HCT116 (cell line): Measurements from ENCODE around the gene TPD52L2. TPM values are rescaled to one million over a fixed set of nuclear protein-coding genes. Genes with fewer than 3 reads are reported as not detected.

Experiments used
- ATAC-seq: fragments of 200-7000 bp; cut with Tn5 transposase; 2 replicates; pipeline ENCODE4 v1.9.1; 2020; ENCODE audit warnings: mild to moderate bottlenecking, moderate library complexity
- BruUV-seq: library from RNA; stranded (reverse); fragments of 400-500 nt; replicated peaks from 2 replicates; lab custom pipeline; 2021; lab: Mats Ljungman, UMichigan
- CTCF ChIA-PET: fragments of 300-600 bp; sonication (Branson Sonifier 250); formaldehyde crosslinking; loops from one replicate; lab custom pipeline; 2021; ENCODE audit warnings: antibody characterized with exemption; lab: Charles Lee
- POLR2A ChIA-PET: fragments of 300-600, 350-600 bp; sonication (Branson Sonifier 250); formaldehyde crosslinking; loops from one replicate; lab custom pipeline; 2021; ENCODE audit warnings: antibody characterized with exemption; lab: Charles Lee
- RAD21 ChIA-PET, 2 experiments: fragments of 300-600 bp; sonication (Branson Sonifier 250); formaldehyde crosslinking; loops; one replicate each; lab custom pipeline; 2023; ENCODE audit warnings: low total read pairs in 2 of 2; ENCODE audit not compliant: uncharacterized antibody in 2 of 2, unreplicated experiment in 2 of 2, low non-redundant PET in 1 of 2; lab: Charles Lee
- DNase-seq: peaks from one replicate; pipeline ENCODE4 v3.0.0-alpha.2; 2010; ENCODE audit warnings: low read depth, low spot score
- H2AFZ ChIP-seq: fragments of 200-600 bp; shearing (Covaris generic), sonication (generic); 2 replicates; pipeline ENCODE4 v1.6.1; 2017; ENCODE audit warnings: low read depth, mixed run types, mixed read lengths, antibody characterized with exemption, low read length; ENCODE audit not compliant: poor library complexity, severe bottlenecking
- H3K27ac ChIP-seq: 2 replicates; pipeline ENCODE4 v1.5.1; 2012; ENCODE audit warnings: low read depth, low read length
- H3K27me3 ChIP-seq: fragments of 200-600 bp; sonication (generic); 2 replicates; pipeline ENCODE4 v1.6.1; 2016; ENCODE audit warnings: mixed run types, low read length, mixed read lengths; ENCODE audit not compliant: insufficient read depth
- H3K36me3 ChIP-seq, 2 experiments: fragments of 200-500 bp in 1 of 2; fragments of 200-600 bp in 1 of 2; sonication (Bioruptor generic) in 1 of 2; sonication (generic) in 1 of 2; 2 replicates each; pipeline versions ENCODE4 v1.5.1 to v1.6.1; 2014 to 2016; ENCODE audit warnings: low read length in 2 of 2, inconsistent platforms in 1 of 2, mixed read lengths in 1 of 2, mixed run types in 1 of 2; ENCODE audit not compliant: insufficient read depth in 2 of 2, control insufficient read depth in 1 of 2
- H3K4me1 ChIP-seq, 2 experiments: fragments of 200-600 bp in 1 of 2; sonication (generic) in 1 of 2; 2 replicates each; pipeline versions ENCODE4 v1.5.1 to v1.6.1; 2012 to 2017; ENCODE audit warnings: low read length in 2 of 2, inconsistent platforms in 1 of 2, mild to moderate bottlenecking in 1 of 2, mixed read lengths in 1 of 2, mixed run types in 1 of 2, moderate library complexity in 1 of 2; ENCODE audit not compliant: insufficient read depth in 2 of 2, control insufficient read depth in 1 of 2
- H3K4me2 ChIP-seq: fragments of 200-600 bp; sonication (generic); 2 replicates; pipeline ENCODE4 v1.6.1; 2017; ENCODE audit warnings: mixed run types, low read length, mixed read lengths
- H3K4me3 ChIP-seq, 2 experiments: fragments of 200-600 bp in 1 of 2; sonication (generic) in 1 of 2; replicated peaks in 1 of 2; 2 replicates each; pipeline ENCODE4 v1.5.1; 2011 to 2016; ENCODE audit warnings: low read length in 2 of 2, control low read depth in 1 of 2, low read depth in 1 of 2, mild to moderate bottlenecking in 1 of 2, mixed read lengths in 1 of 2, mixed run types in 1 of 2
- H3K79me2 ChIP-seq: fragments of 200-600 bp; sonication (generic); 2 replicates; pipeline ENCODE4 v1.6.1; 2017; ENCODE audit warnings: mild to moderate bottlenecking, mixed run types, low read length, moderate library complexity, mixed read lengths; ENCODE audit not compliant: insufficient read depth
- H3K9ac ChIP-seq: fragments of 200-600 bp; sonication (generic); 2 replicates; pipeline ENCODE4 v1.6.1; 2016; ENCODE audit warnings: low read length, mixed read lengths
- H3K9me2 ChIP-seq: fragments of 200-600 bp; sonication (generic), shearing (Covaris generic); 2 replicates; pipeline ENCODE4 v1.6.1; 2017; ENCODE audit warnings: mixed run types, mild to moderate bottlenecking, moderate library complexity; ENCODE audit not compliant: insufficient read depth
- H3K9me3 ChIP-seq, 2 experiments: fragments of 200-500 bp in 1 of 2; fragments of 200-600 bp in 1 of 2; sonication (Bioruptor generic) in 1 of 2; sonication (generic) in 1 of 2; 2 replicates each; pipeline ENCODE4 v1.6.1; 2014 to 2017; ENCODE audit warnings: low read length in 2 of 2, mixed read lengths in 2 of 2, inconsistent platforms in 1 of 2, low read depth in 1 of 2, mild to moderate bottlenecking in 1 of 2, mixed run types in 1 of 2, moderate library complexity in 1 of 2; ENCODE audit not compliant: control insufficient read depth in 1 of 2, insufficient read depth in 1 of 2
- H4K20me1 ChIP-seq: fragments of 200-600 bp; sonication (generic), shearing (Covaris generic); 2 replicates; pipeline ENCODE4 v1.6.1; 2017; ENCODE audit warnings: mixed run types, mild to moderate bottlenecking, moderate library complexity; ENCODE audit not compliant: insufficient read depth
- CEBPB ChIP-seq: IDR thresholded peaks from 2 replicates; pipeline ENCODE4 v1.6.1; 2012; ENCODE audit warnings: low read depth
- EGR1 ChIP-seq: IDR thresholded peaks from 2 replicates; pipeline ENCODE4 v1.6.1; 2012; ENCODE audit warnings: low read depth
- ELF1 ChIP-seq: IDR thresholded peaks from 2 replicates; pipeline ENCODE4 v1.6.1; 2012; ENCODE audit warnings: low read depth, borderline replicate concordance
- EZH2phosphoT487 ChIP-seq: fragments of 200-600 bp; IDR thresholded peaks from 2 replicates; pipeline ENCODE4 v1.6.1; 2018; ENCODE audit warnings: antibody characterized with exemption, borderline replicate concordance
- FOSL1 ChIP-seq: IDR thresholded peaks from 2 replicates; pipeline ENCODE4 v1.6.1; 2012; ENCODE audit warnings: low read depth
- JUND ChIP-seq: IDR thresholded peaks from 2 replicates; pipeline ENCODE4 v1.6.1; 2012
- SP1 ChIP-seq: IDR thresholded peaks from 2 replicates; pipeline ENCODE4 v1.6.1; 2012; ENCODE audit warnings: low read depth
- SRF ChIP-seq: IDR thresholded peaks from 2 replicates; pipeline ENCODE4 v1.6.1; 2012; ENCODE audit warnings: low read depth
- YY1 ChIP-seq: IDR thresholded peaks from 2 replicates; pipeline ENCODE4 v1.6.1; 2011; ENCODE audit warnings: low read length, low read depth, moderate library complexity, mild to moderate bottlenecking; ENCODE audit not compliant: insufficient replicate concordance; ENCODE audit errors: extremely low read depth
- ZFX ChIP-seq: fragments of 450-650 bp; IDR thresholded peaks from 2 replicates; pipeline ENCODE4 v1.6.1; 2017
- intact Hi-C: fragments of 100-400 bp; cut with micrococcal nuclease; formaldehyde crosslinking; loops from 2 replicates; pipeline ENCODE4 v1.10.0; 2022
- total RNA-seq: library from RNA; stranded (reverse); gene quantifications from one replicate; pipeline ENCODE4 v1.2.1, GENCODE V29; 2021; ENCODE audit not compliant: unreplicated experiment
- TF ChIP-seq, protein P1 (sequence below), 3 experiments: fragments of 200-600 bp in 1 of 3; sonication (generic) in 1 of 3; IDR thresholded peaks in 2 of 3; conservative IDR thresholded peaks in 1 of 3; 2 replicates each; pipeline ENCODE4 v1.5.1; 2012 to 2017; ENCODE audit warnings: low read depth in 2 of 3, low read length in 2 of 3, antibody characterized with exemption in 1 of 3, borderline replicate concordance in 1 of 3, control low read depth in 1 of 3, mild to moderate bottlenecking in 1 of 3, mixed read lengths in 1 of 3, mixed run types in 1 of 3, moderate library complexity in 1 of 3; ENCODE audit not compliant: insufficient read depth in 1 of 3
- TF ChIP-seq, protein P2 (sequence below): IDR thresholded peaks from 2 replicates; pipeline ENCODE4 v1.6.1; 2011; ENCODE audit warnings: mild to moderate bottlenecking, low read length, moderate library complexity; ENCODE audit not compliant: insufficient replicate concordance; ENCODE audit errors: extremely low read depth

TPD52L2 gene
- total RNA-seq, 1 experiment from 2014 or later = 149 TPM

DNA sequence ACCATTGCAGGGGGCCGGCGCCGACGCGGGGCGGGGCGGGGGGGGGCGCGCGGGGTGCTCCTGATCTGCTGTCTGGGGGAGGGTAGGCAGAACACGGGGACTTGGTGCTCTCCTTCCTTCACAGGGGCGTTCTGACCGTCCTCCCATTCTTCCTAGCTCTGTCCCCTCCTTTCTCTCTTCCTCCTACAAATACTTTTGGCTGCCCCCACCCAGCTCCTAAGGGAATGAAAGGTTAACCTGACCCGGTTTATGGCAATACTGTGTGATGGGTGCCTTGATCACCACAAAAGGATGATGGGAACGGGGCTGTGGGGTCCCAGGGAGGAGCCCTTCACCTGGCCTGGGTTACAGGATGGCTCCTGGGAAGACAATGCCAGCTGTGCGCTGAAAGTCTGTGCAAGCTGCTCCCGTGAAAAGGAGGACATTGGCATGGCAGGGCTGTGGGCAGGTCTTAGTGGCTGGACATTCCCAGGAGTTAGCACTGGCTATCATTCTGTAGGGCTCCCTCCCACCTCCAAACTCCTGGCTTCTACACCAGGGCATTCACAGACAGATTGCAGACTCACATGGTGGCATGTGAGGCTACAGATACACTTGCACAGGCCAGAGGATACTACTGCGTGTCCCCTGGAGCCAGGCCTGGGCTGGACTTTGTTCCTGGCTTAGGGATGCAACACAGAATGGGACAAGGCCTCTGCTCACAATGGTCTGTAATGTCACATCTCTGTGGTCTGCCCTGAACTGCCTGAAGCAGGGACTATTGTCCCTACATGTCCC lies 1.9 kb upstream of the TPD52L2 start:
- H3K4me1 ChIP-seq = peaks cover 19 to 33% of the 10 kb centered on the region in 2 experiments
- TF ChIP-seq, protein P1, sequence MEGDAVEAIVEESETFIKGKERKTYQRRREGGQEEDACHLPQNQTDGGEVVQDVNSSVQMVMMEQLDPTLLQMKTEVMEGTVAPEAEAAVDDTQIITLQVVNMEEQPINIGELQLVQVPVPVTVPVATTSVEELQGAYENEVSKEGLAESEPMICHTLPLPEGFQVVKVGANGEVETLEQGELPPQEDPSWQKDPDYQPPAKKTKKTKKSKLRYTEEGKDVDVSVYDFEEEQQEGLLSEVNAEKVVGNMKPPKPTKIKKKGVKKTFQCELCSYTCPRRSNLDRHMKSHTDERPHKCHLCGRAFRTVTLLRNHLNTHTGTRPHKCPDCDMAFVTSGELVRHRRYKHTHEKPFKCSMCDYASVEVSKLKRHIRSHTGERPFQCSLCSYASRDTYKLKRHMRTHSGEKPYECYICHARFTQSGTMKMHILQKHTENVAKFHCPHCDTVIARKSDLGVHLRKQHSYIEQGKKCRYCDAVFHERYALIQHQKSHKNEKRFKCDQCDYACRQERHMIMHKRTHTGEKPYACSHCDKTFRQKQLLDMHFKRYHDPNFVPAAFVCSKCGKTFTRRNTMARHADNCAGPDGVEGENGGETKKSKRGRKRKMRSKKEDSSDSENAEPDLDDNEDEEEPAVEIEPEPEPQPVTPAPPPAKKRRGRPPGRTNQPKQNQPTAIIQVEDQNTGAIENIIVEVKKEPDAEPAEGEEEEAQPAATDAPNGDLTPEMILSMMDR (IDR thresholded peaks at IDR 0.05 in 2 of 3, conservative IDR thresholded peaks at IDR 0.05 in 1 of 3; ENCODE audit: borderline replicate concordance in 1 of 3, insufficient read depth in 1 of 3, low read depth in 2 of 3, low read length in 2 of 3) = no peak
- TF ChIP-seq, protein P2, sequence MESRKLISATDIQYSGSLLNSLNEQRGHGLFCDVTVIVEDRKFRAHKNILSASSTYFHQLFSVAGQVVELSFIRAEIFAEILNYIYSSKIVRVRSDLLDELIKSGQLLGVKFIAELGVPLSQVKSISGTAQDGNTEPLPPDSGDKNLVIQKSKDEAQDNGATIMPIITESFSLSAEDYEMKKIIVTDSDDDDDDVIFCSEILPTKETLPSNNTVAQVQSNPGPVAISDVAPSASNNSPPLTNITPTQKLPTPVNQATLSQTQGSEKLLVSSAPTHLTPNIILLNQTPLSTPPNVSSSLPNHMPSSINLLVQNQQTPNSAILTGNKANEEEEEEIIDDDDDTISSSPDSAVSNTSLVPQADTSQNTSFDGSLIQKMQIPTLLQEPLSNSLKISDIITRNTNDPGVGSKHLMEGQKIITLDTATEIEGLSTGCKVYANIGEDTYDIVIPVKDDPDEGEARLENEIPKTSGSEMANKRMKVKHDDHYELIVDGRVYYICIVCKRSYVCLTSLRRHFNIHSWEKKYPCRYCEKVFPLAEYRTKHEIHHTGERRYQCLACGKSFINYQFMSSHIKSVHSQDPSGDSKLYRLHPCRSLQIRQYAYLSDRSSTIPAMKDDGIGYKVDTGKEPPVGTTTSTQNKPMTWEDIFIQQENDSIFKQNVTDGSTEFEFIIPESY = no peak
- TF ChIP-seq SP1 (no peak), ZFX (no peak), CEBPB (no peak), FOSL1 (no peak), YY1 (no peak), SRF (no peak), ELF1 (no peak), EZH2phosphoT487 (no peak), JUND (no peak), EGR1 (no peak)
- TF ChIP-seq, all 23 proteins: peak for 0
- ChIA-PET CTCF (interaction anchor here (0.8 kb wide), 1 partner anchor 221 kb away, joined by 3 read pairs; no protein-coding TSS in a partner anchor), POLR2A (interaction anchor here (0.7 kb wide), 2 partner anchors 11 to 205 kb away, joined by 3 to 4 read pairs; partner anchors contain the start of gene RTEL1), RAD21 (interaction anchor here (1.0 to 1.1 kb wide), 2 partner anchors 325 to 326 kb away, joined by 3 to 8 read pairs; partner anchors contain the start of gene PTK6 (in 1 of the 2))
- Histone ChIP-seq H3K79me2 (peaks cover 43% of the 10 kb centered on the region), H3K27ac (peak overlapping the region; percentile 93), H3K9ac (peak overlapping the region; percentile 100), H4K20me1 (no peaks in the 10 kb centered on the region), H3K27me3 (no peaks in the 10 kb centered on the region), H3K36me3 (peaks cover 0 to 15% of the 10 kb centered on the region in 2 experiments; a peak in 2 of 4 replicates), H3K9me2 (no peaks in the 10 kb centered on the region), H3K4me2 (peak overlapping the region; percentile 88), H3K9me3 (no peaks in the 10 kb centered on the region), H2AFZ (no peak overlapping the region), H3K4me3 (peak overlapping the region; percentile 86 to 100)
- ATAC-seq (no peak), DNase-seq (no peak)
- intact Hi-C loops = loop anchor here (10.0 kb wide), 2 partner anchors 112 to 128 kb away; partner anchors contain the start of genes LIME1, SAMD10 and SLC2A4RG
- BruUV-seq = no TSS peak
